ENCODE data around the gene PSEN2.

GRCh38 chr1:226937940-226938725 is 67.7 kb downstream of the PSEN2 start:
- TF ChIP-seq EZH2 (IDR thresholded peaks at IDR 0.05; ENCODE audit: low read length): no peak
- no peak for TF ChIP-seq CTCF (optimal IDR thresholded peaks at IDR 0.05 in 1 of 3, IDR thresholded peaks at IDR 0.05 in 1 of 3, conservative IDR thresholded peaks at IDR 0.05 in 1 of 3; ENCODE audit: extremely low read depth in 1 of 3, insufficient read depth in 2 of 3, low read length in 3 of 3)
